Ureter (tissue), 1 donor: ENCODE data around the gene CINP. TPM values are rescaled to one million over a fixed set of nuclear protein-coding genes. Genes with fewer than 3 reads are reported as not detected.
A peak's percentile ranks its signal among the peaks of the same experiment; 100 is the strongest.
"Not testable (repeated sequence)": the region's sequence is repeated elsewhere in the genome, so short reads cannot be mapped to it uniquely, and the experiment has no call there.

Experiments
- DNase-seq: peaks from one replicate; pipeline ENCODE4 v3.0.0-alpha.2; 2020; ENCODE audit warnings: low spot score
- total RNA-seq: library from RNA; stranded (reverse); gene quantifications from one replicate; pipeline ENCODE4 v1.2.4, GENCODE V29; 2023
- donor health status: DM: yes; HTN: yes; CAD: no.

The CINP gene
- total RNA-seq, 1 donor from 2014 or later = 31.2 TPM

DNA sequence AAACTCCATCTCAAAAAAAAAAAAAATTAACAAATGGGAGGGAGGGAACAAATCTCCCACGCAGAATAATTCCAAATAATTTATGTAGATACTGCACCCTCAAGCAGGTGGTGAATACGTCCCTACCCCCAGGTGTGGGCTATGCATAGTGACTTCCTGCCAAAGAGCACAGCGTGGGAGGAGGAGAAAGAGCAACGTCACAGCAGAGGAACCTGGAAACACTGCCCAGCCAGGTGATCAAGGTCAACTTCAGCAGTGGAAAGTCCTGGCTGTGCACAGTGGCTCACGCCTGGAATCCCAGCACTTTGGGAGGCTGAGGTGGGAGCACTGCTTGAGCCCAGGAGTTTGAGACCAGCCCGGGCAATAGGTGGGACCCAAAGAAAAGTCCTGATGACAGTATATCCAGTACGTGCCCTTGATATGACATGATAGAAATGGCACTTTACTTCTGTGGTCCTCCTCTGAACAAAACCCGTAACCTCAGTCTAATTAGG is 9.5 kb downstream of the CINP start:
- DNase-seq = no peak

DNA sequence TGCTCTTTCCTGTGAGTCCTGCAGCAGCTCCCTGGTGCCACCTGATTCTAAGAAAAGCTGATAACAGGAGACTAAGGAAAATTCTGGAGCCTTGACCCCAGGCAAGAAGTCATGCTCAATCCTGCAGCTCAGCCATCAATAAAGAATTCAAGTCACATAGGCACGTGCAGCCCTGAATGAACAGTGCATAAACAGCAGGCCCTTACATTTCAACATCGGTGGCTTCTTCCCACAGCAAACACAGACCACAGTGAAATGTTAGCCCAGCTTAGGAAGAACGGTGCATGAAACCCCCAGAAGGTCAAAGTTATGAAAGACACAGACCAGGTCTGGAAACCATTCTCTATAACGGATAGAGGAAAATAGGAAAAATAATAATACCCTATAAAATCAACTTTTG is 10.5 kb downstream of the CINP start:
- DNase-seq = no peak

DNA sequence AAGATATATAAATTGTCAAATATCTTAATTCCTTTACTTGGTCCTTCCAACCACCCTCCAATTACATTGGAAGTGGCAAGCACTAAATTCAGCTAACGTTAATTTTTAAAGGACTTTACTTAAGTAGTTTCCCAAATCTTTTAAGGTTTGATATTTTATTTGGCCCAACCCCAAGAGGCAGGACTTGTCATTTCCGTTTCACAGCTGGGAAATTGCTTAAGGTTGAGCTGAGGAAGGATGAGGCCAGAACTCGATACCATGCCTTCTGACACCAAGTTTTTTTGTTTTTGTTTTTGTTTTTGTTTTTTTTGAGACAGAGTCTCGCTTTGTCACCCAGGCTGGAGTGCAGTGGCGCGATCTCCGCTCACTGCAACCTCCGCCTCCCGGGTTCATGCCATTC is 11.1 kb downstream of the CINP start:
- not testable (repeated sequence) for DNase-seq

DNA sequence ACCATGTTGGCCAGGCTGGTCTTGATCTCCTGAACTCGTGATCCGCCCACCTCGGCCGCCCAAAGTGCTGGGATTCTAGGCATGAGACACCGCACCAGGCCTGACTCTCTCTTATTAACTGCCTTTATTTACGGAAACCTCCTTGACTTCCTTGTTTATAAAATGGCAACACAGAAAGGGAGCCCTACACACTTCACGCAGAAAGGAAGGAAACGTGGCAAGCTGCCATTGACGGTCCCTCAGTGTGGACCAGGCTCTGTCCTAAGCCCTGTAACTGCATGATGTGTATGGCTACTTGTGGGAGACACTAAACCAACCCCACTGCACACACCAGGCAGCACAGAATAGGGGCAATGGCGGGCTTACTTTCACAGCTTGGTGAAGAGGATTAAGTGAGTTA is 11.7 kb downstream of the CINP start:
- no peak for DNase-seq

DNA sequence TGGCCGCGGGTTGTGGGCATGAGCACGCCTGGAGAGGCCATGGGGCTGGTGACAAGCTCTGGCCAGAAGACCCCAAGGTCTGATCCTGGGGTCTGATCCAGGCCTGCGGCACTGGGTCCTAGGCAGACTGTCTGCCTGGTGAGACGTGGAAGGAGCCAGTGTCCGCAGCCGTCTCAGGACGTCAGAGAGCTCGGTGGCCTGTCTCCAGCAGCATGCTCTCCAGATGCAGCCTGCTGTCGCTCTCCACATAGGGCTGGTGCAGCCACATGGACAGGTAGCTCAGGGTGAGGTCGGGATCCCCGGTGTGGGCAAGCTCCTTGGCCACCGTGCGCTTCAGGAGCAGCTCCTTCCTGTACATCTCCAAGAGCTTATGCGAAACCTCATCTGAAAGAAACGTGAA is 14.3 kb downstream of the CINP start:
- no peak for DNase-seq

DNA sequence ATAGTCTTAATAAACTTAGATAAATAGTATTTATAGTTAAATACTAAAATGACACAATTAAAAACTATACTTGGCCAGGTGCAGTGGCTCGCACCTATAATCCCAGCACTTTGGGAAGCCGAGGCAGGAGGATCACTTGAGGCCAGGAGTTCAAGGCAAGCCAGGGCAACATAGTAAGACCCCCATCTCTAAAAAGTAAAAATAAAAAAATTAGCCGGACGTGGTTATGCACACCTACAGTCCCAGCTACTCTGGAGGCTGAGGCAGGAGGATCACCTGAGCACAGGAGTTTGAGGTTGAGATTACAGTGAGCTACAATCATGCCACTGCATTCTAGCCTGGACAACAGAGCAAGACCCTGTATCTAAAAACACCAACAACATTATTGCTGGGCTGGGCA is 16.0 kb downstream of the CINP start:
- no peak for DNase-seq

DNA sequence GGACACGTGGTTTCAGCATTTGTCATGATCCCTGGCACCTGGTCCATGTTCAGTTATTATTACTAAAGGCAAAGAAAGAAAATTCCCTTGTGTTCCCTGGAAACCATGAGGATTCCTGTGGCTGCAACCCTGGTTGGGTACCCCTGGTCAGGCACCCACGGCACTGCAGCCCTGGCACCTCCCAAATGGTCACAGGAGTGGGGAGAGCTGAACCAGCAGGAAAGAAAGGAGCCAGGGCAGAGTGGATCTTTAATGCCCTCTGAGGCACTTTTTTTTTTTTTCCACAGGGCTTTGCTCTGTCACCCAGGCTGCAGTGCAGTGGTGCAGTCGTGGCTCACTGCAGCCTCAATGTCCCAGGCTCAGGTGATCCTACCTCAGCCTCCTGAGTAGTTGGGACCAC is 17.5 kb downstream of the CINP start:
- DNase-seq = no peak

DNA sequence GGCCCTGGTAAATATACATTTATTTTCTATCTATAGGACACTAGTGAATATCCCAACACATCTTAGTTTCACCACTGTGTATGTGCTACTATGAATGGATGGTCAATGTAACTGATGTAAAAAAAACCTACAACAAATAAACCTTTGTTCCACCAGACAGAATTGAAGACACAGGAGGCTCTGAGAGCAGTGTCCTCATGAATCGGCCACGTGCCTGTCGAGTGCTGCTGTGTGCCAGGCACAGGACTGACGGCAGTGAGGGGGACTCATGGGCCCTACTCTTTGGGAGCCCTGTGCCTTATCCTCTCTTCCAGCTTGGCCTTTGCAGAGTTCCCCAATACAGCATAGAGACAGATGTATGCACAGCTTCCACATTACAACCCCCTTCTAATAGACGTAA is 18.2 kb downstream of the CINP start:
- no peak for DNase-seq

DNA sequence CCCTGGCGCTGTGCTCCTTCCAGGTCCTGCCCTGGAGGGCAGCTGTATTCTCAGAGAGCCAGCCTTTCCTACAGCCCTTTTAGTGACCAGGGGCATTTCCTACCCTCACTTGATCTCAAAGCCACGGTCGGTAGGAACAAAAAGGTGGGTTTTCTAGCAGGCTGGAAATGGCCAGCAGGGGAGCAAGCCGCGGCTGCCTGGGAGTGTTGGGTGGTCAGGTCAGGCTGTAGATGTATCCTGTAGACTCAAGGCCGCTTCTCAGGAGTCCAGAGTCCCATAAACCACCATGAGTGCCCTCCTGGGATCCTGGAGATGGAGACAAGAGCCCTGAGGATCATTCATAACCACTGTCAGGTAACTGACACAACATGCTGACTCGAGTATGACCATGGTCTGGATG is 18.6 kb downstream of the CINP start:
- DNase-seq = no peak

DNA sequence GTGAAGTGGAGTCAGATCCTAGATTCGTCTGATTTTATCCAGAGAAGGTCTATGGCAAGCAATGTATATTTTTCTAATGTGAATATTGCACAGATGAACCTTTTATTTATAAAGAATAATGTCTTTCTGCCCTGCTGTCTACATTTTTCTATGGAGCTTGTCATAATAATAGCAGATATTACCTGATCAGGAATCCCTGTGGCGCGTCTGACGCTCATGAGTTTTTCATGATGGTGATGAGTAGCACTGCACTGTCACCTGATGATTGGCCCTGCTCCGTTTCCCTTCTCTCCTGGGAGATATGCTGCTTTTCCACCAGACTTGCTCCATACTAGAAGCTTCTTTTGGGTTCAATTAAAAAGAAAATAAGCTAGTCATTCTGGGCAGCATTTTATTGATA is 20.5 kb downstream of the CINP start:
- DNase-seq = no peak

DNA sequence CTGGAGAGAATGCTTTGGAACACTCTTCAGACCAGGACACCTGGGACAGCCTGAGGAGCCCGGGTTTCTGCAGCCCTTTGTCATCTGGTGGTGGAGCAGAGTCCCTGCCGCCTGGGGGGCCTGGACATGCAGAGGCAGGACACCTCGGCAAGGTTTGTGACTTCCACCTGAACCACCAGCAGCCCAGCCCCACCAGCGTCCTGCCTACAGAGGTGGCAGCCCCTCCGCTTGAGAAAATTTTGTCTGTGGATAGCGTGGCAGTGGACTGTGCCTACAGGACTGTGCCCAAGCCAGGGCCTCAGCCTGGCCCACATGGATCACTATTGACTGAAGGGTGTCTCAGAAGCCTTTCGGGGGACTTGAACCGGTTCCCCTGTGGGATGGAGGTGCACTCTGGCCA is 21.1 kb downstream of the CINP start:
- DNase-seq = no peak

DNA sequence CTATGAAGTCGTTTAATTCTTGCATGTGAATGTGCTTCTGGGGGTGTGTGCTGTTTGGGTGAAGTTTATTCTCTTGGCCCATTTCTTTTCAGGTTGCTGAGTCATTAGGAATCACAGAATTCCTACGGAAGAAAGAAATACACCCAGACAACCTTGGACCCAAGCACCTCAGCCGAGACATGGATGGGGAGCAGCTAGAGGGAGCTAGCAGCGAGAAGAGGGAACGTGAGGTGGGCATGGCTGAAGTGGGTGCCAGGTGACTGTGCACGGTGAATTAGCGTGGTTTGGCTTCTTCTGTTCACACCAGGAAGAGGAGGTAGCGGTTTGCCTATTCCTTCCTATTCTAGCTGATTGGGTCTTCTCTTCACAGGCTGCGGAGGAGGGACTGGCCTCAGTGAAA is 24.0 kb downstream of the CINP start:
- DNase-seq = no peak

DNA sequence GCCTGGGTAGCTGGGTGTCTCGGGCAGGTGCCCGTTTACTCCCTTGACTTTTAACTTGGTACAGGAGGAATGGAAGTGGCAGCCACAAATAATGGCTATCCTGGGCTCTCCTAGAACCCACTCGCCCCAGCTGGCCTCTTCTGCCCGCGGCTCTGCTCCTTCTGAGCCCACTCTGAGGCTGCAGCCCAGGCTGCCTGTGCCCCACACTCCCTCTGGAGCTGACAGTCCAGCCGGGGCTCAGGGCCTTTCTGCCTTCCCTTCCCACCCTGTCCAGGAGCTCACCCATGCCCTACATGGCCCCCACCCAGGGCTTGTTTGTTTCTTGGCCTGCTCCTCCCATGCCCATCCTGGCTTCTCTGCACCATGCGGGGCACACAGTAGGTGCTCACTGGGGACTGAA is 27.5 kb downstream of the CINP start:
- no peak for DNase-seq

DNA sequence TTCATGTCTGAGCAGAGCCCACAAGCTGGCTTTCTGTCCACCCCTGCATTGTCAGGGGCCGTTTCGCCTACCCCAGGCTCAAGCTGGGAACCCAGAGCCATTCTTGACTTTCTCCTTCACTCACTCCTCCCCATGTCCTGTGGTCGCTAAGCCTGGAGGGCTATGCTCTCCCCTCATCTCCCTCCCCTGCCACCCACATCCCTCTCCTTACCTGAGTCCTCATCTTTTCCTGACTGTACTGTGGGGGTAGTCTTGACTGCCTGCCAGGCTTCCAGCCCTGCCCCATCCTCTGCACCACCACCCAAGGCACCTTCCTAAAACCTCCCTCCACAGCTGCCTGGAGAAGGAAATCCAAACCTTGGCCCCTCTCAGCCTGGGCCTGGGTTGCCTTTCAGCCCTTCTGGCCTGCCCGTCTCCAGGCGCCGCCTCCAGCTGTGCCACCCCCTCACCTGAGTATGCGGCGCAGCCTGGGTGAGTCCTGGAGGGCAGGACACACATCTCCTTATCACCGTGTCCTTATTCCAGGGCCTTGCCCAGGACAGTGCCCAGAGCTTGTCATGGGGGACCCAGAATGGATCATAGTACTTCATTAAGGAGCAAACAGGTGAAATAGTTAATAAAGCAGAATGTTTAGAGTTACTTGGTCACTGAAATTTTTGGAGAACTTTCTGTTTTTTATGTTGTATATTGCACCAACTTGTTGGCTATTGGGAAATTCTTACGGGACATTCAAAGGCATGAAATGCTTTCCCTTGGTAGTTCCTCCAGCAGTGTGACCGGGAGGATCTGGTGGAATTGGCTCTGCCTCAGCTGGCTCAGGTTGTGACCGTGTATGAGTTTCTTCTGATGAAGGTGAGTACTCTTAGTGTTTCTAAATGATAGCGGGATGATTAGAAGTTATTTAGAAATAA is 28.6 kb downstream of the CINP start:
- no peak for DNase-seq

DNA sequence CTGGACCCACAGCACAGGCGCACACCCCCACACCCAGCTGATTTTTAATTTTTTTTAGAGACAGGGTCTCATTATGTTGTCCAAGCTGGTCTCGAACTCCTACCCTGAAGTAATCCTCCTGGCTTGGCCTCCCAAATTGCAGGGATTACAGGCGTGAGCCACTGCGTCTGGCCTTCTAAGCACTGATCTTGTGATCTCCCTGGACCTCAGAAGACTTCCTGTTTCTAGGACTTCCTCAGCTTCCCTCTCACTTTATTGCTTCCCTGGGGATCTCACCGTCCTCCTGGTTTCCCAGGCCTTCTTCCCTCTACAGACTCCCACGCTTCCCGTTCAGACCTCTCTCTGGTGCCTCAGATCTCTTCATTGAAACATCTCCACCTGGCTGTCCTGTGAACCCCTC is 29.3 kb downstream of the CINP start:
- DNase-seq = no peak

DNA sequence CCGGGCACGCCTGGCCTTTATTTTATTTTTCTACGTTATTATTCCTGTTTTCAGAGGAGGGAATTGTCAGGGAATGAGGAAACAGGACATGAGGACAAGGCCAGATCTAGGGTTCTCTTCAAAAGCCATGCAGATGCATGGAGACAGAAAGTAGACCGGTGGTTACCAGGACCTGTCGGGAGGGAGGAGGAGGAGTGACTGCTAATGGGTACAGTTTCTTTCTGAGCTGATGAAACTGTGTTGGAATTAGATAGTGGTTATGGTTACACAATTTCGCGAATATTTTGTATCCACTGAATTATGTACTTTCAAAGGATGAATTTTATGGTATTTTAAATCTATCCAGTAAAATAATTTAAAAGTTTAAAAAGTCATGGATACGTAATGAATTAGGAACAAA is 31.9 kb downstream of the CINP start:
- no peak for DNase-seq

DNA sequence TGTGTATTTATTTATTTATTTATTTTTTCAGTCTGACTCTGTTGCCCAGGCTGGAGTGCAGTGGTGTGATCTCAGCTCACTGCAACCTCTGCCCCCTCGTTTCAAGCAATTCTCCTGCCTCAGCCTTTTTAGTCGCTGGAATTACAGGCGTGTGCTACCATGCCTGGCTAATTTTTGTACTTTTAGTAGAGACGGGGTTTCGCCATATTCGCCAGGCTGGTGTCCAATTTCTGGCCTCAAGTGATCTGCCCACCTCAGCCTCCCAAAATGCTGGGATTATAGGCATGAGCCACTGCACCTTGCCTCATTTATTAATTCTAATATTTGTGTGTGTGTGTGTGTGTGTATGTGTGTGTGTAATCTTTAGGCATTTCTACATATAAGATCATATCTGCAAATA is 33.3 kb downstream of the CINP start:
- DNase-seq = not testable (repeated sequence)

DNA sequence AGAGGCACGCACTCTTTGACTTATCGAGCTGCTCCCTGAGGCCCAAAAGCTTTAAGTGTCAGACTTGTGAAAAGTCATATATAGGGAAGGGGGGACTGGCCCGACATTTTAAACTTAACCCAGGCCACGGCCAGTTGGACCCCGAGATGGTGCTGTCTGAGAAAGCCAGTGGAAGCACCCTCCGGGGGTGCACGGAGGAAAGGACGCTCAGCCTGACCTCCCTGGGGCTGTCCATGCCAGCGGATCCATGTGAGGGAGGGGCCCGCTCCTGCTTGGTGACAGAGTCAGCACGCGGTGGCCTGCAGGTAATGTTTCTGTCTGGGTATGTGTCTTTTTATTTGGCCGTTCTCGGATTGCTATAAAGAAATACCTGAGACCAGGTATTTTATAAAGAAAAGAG is 36.1 kb downstream of the CINP start:
- DNase-seq = no peak

DNA sequence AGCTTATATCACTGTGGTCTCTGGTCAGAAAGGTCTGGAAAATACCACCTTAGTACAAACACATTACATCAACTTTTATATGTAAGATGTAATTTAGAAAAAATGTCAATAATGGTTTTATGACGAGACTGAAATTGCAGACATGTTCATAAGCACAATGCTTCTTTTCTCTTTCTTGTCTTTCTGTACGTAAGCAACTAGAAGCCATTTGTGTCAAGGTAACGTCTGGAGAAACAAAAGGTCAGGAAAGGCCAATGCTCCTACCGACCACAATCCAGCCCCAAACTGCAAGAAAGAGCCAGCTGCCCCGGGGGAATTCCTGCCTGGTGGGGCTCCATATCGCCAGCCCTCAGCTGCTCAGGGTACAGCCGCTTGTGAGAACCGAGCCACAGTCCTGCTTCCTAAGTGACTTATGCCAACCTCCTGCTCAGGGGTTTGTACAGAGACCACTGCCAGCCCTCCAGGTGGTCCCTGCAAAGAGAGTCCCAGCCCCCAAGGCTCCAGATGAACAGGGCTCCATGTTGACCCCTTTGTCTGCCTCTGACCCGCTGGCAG is 36.8 kb downstream of the CINP start:
- DNase-seq = no peak

DNA sequence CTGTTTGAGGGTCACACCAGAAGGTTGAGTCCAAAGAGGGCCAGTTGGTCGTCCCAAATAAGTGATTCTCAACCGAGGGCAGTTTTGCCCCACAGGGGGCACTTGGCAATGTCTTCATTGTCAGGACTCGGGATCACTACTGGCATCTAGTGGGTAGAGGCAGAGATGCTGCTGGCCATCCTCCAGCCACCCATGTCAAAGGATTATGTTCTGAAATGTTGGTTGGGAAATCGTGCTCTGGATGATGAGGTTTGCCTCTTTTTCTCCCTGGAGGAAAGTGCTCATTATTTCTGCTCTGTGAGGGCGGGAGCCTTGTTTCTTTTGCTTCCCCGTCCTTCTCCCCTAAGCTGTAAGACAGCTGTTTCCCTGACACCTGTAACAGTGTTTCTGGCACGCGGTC is 39.6 kb downstream of the CINP start:
- peak; percentile 59 for DNase-seq

DNA sequence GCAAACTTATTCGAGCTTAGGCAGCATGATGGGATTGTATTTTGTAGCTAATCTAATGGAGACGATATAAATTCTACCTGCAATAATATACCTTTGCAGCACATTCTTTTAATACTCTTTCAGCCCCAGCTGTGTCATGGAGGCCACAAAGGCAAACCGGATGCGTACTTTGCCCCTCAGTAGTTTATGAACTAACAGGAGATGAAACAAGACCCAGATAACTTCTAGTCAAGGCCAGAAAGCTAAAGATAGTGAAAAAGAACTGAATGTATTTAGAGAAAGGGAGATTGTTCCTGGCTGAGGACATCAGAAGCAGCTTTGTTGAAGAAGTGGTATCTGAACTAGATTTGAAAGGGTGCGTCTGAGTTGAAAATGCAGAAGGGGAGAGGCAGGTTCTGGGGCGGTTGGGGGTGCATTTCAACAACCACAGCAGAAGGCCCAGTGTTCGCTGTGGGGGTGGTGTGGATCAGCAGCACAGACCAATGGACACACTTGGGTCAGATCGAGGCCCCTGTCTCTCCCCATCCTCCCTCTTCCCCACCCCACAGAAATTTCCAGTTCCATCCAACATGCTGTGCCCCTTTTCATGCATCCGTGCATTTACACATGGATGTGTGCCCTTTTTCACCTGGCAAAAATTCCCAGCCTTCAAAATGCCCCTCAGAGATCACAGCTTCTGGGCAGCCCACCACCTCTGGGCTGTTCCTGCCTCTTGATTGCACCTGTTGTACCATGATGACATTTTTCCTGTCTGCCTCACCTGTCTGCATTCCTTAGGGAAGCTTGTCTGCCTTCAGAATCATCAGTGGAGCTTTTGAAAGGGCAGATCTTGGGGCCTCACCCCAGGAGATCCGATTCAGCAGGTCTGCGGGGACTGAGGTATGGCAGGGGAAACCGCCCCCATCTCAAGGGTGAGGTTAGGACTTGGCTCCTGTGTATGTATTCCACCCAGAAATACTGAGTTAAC is 41.0 kb downstream of the CINP start:
- DNase-seq = no peak
